GM12873 (cell line): ENCODE measurements around the gene SMIM26.

Experiments
- TF ChIP-seq, protein P1 (sequence below): IDR thresholded peaks from 2 replicates; pipeline ENCODE4 v1.5.1; 2012; ENCODE audit warnings: low read depth, mild to moderate bottlenecking, moderate library complexity, low read length, control low read depth; ENCODE audit not compliant: insufficient read depth; ENCODE audit errors: missing control alignments

SMIM26 gene

DNA sequence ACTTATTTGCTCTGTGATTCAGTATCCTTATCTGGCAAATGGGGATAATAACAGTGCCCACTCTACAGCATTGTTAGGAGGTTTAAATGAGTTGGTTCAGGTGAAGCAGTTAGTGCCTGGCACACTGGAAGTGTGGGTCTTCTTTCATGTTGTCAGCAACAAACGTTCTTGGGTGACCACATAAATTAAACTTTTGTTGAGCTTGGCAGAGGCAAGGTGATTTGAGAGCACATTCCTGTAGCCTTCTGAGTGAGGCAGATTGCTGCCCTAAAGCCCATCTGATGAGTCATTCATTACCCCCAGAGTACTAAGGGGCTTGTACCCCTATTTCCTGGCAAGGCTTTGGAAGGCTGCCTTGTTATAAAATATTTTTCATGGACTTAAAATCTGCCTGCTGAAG lies 33.7 kb upstream of the SMIM26 start:
- TF ChIP-seq, protein P1, sequence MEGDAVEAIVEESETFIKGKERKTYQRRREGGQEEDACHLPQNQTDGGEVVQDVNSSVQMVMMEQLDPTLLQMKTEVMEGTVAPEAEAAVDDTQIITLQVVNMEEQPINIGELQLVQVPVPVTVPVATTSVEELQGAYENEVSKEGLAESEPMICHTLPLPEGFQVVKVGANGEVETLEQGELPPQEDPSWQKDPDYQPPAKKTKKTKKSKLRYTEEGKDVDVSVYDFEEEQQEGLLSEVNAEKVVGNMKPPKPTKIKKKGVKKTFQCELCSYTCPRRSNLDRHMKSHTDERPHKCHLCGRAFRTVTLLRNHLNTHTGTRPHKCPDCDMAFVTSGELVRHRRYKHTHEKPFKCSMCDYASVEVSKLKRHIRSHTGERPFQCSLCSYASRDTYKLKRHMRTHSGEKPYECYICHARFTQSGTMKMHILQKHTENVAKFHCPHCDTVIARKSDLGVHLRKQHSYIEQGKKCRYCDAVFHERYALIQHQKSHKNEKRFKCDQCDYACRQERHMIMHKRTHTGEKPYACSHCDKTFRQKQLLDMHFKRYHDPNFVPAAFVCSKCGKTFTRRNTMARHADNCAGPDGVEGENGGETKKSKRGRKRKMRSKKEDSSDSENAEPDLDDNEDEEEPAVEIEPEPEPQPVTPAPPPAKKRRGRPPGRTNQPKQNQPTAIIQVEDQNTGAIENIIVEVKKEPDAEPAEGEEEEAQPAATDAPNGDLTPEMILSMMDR = no peak

DNA sequence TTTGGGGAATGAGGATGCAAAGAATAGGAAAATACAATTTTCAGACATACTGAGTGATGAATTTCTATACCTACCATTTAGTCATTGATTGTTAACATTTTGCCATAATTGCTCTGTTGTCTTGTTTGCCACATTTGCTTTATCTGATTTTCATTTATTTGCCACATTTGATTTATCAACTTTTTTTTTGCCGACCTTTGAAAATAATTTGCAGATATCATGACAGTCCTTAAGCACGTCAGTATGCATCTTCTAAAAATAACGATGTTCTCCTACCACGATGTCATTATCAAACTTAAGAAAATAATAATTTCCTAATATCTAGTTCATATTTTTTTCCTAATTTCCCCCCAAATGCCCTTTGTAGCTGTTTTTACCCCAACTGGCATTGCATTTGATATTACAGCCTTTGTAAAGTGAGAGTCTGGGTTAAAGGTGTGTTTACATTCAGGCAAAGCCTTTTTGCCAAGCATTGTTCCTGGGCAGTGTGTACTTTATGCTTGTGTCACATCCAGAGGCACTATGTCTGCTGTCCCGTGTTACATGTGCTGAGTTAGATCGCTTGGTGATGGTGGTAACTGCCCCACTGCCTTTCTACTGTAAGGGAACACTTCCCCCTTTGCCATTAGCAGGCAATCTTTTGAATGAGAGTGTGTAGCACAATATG lies 33.1 kb upstream of the SMIM26 start:
- TF ChIP-seq, protein P1 = no peak

DNA sequence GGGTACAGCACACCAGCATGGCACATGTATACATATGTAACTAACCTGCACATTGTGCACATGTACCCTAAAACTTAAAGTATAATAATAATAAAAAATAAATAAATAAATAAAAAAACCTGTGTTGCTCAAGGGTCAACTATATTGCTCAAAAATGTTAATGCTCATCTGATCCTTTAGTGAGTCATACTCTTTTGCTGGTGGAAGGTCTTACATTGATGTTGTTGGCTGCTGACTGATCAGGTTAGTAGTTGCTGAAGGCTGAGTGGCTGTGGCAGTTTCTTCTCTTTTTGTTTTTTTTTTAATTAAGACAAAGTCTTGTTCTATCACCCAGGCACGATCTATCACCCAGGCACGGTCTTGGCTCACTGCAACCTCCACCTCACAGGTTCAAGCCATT lies 29.6 kb upstream of the SMIM26 start:
- TF ChIP-seq, protein P1 = no peak

DNA sequence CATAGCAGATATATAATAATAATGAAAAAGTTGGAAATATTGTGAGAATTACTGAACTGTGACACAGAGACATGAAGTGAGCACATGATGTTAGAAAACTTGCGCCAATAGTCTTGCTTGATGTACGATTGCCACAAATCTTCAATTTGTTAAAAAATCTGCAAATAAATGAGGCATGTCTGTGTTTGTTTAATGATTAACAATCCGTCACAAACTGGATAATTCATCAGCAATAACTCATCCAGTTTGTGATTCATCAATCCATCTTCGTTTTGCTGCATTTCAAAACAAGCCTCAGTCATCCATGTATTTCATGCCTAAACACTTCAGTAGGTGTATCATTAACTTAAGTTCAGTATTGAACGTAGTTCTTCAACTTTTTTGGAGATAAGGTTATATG lies 25.5 kb upstream of the SMIM26 start:
- TF ChIP-seq, protein P1 = no peak

DNA sequence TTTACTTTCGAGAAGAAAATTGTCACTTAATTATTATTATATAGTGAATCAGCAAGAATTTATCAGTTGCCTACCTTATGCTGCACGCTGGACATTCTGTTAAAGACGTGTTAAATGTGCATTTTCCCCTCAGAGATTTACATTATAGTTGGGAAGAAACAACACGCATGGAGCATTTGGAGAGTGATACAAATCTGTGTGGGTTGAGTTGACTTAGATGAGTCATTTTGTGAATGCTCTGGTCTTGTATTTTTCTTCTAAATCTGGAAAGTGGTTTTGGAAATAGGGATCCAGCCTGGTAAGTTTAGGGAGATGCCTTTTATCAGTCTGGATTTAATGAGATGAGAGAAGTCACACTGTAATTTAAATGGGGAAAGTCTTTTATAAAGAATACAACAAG lies 24.0 kb upstream of the SMIM26 start:
- TF ChIP-seq, protein P1 = no peak

DNA sequence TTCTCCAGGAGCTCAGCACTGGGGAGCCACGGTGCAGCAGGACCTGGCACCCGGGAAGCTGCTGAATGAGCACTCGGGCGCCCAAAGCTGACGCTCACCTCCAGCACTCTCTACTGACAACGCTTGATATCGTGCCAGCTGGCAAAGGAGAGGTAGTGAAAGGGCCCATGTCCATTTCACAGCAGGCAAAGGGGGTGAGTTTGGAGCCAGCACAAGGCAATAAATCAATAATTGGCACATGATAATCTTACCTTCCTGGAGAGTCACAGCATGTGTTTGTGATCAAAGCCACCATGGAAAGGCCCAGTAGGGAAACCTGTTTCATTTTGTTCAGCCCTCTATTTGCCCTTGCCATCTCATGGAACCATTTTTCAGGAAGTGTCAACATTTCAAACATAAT lies 23.3 kb upstream of the SMIM26 start:
- TF ChIP-seq, protein P1 = no peak

DNA sequence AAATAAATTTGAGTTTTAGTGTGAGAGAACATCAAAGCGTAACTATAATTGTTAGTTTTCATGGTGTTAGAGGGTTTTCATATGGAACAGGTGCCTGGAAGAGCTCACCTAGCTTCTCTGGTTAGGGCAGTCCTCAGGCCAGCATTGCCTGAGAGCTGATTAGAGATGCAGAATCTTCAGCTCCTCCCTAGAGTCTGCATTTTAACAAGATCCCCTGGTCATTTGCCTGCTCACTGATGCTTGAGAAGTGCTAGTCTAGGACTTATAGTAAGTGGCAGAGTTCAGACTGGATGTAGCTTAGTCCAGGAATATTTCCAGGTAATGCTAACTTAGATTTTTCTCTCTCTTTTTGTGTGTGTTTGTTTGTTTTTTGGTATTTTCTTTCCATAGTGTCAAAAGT lies 21.7 kb upstream of the SMIM26 start:
- TF ChIP-seq, protein P1 = no peak
